Measurements from ENCODE around the gene ATG2A.

The ATG2A gene

DNA sequence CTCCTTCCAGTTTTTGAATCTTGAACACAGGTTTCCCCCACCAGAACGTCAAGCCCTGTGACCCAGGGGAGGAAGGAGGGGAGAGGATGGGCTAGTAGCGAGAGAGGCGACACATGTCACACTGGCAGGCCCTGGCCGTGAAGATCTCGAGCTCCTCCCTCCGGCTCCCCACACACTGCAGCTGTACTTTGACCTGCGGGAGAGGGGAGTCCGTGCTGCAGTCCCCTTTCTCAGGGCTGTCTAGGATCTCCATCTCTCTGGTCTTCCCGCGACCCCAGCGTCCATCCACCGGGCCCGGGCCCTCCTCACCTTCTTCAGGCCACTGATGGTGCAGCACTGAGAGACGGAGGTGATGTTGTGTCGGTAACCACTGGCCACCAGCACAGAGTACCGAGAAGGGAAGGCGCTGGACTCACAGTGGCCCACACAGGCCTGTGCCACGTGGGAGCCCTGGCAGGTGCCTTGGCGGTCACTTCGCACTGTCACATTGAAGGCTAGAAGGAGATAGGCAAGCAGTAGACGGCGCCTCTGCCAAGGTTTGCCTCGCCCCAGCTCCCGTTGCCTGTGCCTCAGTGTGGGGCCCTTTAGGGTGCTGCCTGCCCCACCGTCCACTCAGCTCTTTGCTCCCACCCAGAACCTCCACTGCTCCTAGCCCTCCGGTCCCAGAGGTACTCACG is 17.8 kb upstream of the ATG2A start:
- no peak for TF ChIP-seq CEBPB (IDR thresholded peaks at IDR 0.05)
- TF ChIP-seq RAD21 (IDR thresholded peaks at IDR 0.05; ENCODE audit: low read depth): no peak
- no peak for TF ChIP-seq TEAD4 (IDR thresholded peaks at IDR 0.05)
- TF ChIP-seq ZBTB7A (IDR thresholded peaks at IDR 0.05; ENCODE audit: low read depth): no peak
- no peak for TF ChIP-seq FOXM1 (IDR thresholded peaks at IDR 0.05; ENCODE audit: borderline replicate concordance, low read depth)
- TF ChIP-seq REST (IDR thresholded peaks at IDR 0.05; ENCODE audit: low read depth): no peak
- no peak for TF ChIP-seq TCF12 (IDR thresholded peaks at IDR 0.05; ENCODE audit: low read depth)
- no peak for TF ChIP-seq CREB1 (IDR thresholded peaks at IDR 0.05; ENCODE audit: low read depth)
- no peak for TF ChIP-seq EP300 (IDR thresholded peaks at IDR 0.05; ENCODE audit: borderline replicate concordance)
- no peak for TF ChIP-seq YY1 (IDR thresholded peaks at IDR 0.05; ENCODE audit: low read depth)
- TF ChIP-seq, protein P1, sequence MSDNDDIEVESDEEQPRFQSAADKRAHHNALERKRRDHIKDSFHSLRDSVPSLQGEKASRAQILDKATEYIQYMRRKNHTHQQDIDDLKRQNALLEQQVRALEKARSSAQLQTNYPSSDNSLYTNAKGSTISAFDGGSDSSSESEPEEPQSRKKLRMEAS (IDR thresholded peaks at IDR 0.05): no peak
- no peak for TF ChIP-seq USF1 (IDR thresholded peaks at IDR 0.05)
- no peak for TF ChIP-seq TAF1 (IDR thresholded peaks at IDR 0.05; ENCODE audit: low read depth)
- no peak for TF ChIP-seq NFIC (IDR thresholded peaks at IDR 0.05)
- TF ChIP-seq EGR1 (IDR thresholded peaks at IDR 0.05): no peak

- TF ChIP-seq FOXM1 (IDR thresholded peaks at IDR 0.05; ENCODE audit: borderline replicate concordance, low read depth): no peak
- no peak for TF ChIP-seq TAF1 (IDR thresholded peaks at IDR 0.05; ENCODE audit: low read depth)
- TF ChIP-seq CREB1 (IDR thresholded peaks at IDR 0.05; ENCODE audit: low read depth): no peak
- no peak for TF ChIP-seq REST (IDR thresholded peaks at IDR 0.05; ENCODE audit: low read depth)
- TF ChIP-seq TCF12 (IDR thresholded peaks at IDR 0.05; ENCODE audit: low read depth): no peak
- no peak for TF ChIP-seq RAD21 (IDR thresholded peaks at IDR 0.05; ENCODE audit: low read depth)
Measured at GRCh38 chr11:64933935-64934681, 17.1 kb upstream of the ATG2A start.

- TF ChIP-seq USF1 (IDR thresholded peaks at IDR 0.05): no peak
- no peak for TF ChIP-seq REST (IDR thresholded peaks at IDR 0.05; ENCODE audit: low read depth)
- TF ChIP-seq TEAD4 (IDR thresholded peaks at IDR 0.05): no peak
- no peak for TF ChIP-seq CREB1 (IDR thresholded peaks at IDR 0.05; ENCODE audit: low read depth)
- TF ChIP-seq YY1 (IDR thresholded peaks at IDR 0.05; ENCODE audit: low read depth): no peak
- no peak for TF ChIP-seq EP300 (IDR thresholded peaks at IDR 0.05; ENCODE audit: borderline replicate concordance)
- no peak for TF ChIP-seq EGR1 (IDR thresholded peaks at IDR 0.05)
- no peak for TF ChIP-seq FOXM1 (IDR thresholded peaks at IDR 0.05; ENCODE audit: borderline replicate concordance, low read depth)
- TF ChIP-seq RAD21 (IDR thresholded peaks at IDR 0.05; ENCODE audit: low read depth): no peak
- TF ChIP-seq NFIC (IDR thresholded peaks at IDR 0.05): no peak
- no peak for TF ChIP-seq ZBTB7A (IDR thresholded peaks at IDR 0.05; ENCODE audit: low read depth)
- no peak for TF ChIP-seq TAF1 (IDR thresholded peaks at IDR 0.05; ENCODE audit: low read depth)
- TF ChIP-seq, protein P1 (IDR thresholded peaks at IDR 0.05): no peak
- no peak for TF ChIP-seq TCF12 (IDR thresholded peaks at IDR 0.05; ENCODE audit: low read depth)
- TF ChIP-seq CEBPB (IDR thresholded peaks at IDR 0.05): no peak
Measured at GRCh38 chr11:64933213-64933934, 16.4 kb upstream of the ATG2A start.

Data from Ishikawa (cell line).